ENCODE measurements around the gene IL13.

IL13 gene

DNA sequence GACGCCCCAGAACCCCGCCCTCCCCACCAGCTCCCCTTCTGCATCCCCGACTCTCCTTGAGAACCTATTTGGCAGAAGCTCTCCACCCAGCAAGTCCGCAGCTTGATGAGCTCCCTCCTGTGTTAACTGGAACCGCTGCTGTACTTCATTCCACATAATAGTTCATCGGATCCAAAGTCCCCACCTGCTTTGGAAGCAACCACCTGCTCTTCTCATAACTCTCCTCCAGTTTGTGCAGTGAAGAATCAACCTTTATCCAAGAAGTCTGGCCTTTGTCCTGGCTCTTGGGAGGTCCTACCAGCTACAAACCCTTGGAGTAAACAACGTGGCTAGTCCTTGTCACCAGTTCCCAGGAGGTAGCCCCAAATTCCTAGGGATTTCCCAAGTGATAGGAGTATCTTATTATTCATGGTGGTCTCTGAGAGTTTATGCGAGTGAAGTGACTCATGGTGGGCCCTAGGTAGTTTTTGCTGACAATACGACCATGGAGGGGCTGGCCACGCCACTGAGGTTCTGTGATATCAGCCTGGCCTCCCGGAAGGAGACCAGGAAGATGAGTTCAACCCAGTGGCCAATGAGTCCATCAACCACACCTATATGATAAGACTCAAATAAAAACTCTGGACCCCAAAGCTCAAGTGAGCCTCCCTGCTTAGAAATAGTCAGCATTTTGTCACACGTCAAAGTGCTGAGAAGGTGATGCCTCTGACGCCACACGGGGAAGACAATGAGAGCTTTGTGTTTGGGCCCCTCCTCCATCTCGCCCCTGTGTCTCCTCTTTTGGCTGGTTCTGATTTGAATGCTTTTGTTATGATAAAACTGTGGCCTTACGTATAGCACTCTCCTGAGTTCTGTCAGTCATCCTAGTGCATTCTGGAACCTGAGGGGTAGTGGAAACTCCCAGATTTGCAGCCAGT lies 12.3 kb downstream of the IL13 start:
- no peak for DNase-seq (ENCODE audit: low read depth)

DNA sequence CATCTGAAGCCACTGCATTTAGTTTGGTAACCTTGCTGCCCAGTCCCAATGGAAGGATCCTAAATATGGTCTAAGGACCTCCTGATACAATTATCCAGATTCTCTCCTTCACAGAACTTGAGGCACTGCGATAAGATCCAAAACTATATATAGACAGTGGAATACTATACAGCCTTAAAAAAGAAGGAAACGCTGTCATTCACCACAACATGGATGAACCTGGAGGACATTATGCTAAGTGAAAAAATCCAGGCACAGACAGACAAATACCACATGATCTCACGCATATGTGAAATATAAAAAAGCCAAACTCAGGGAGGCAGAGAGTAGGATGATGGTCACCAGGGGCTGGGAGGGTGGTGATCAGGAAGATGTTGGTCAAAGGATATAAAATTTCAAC lies 13.0 kb downstream of the IL13 start:
- DNase-seq (ENCODE audit: low read depth) = no peak

DNA sequence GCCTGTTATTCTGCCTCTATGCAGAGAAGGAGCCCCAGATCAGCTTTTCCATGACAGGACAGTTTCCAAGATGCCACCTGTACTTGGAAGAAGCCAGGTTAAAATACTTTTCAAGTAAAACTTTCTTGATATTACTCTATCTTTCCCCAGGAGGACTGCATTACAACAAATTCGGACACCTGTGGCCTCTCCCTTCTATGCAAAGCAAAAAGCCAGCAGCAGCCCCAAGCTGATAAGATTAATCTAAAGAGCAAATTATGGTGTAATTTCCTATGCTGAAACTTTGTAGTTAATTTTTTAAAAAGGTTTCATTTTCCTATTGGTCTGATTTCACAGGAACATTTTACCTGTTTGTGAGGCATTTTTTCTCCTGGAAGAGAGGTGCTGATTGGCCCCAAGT lies 15.5 kb downstream of the IL13 start:
- DNase-seq (ENCODE audit: low read depth) = no peak

DNA sequence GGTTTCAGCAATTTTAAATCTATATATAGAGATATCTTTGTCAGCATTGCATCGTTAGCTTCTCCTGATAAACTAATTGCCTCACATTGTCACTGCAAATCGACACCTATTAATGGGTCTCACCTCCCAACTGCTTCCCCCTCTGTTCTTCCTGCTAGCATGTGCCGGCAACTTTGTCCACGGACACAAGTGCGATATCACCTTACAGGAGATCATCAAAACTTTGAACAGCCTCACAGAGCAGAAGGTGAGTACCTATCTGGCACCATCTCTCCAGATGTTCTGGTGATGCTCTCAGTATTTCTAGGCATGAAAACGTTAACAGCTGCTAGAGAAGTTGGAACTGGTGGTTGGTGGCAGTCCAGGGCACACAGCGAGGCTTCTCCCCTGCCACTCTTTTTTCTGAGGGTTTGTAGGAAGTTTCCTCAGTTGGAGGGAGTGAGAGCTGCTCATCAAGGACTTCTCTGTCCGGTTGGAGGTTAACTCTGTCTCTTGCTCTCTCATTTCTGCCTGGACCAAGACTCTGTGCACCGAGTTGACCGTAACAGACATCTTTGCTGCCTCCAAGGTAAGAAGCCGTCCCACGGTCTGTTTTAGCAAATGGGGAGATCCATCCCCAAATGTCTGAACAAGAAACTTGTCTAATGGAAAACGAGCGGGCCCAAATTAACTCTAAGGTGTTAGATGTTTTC lies 16.1 kb downstream of the IL13 start, which contains the start of gene IL4:
IL4 (plus strand) TSS at position 51 of the 692 bp plus-strand sequence; CDS start at position 113, 62 bp downstream.
- no peak for DNase-seq (ENCODE audit: low read depth)

DNA sequence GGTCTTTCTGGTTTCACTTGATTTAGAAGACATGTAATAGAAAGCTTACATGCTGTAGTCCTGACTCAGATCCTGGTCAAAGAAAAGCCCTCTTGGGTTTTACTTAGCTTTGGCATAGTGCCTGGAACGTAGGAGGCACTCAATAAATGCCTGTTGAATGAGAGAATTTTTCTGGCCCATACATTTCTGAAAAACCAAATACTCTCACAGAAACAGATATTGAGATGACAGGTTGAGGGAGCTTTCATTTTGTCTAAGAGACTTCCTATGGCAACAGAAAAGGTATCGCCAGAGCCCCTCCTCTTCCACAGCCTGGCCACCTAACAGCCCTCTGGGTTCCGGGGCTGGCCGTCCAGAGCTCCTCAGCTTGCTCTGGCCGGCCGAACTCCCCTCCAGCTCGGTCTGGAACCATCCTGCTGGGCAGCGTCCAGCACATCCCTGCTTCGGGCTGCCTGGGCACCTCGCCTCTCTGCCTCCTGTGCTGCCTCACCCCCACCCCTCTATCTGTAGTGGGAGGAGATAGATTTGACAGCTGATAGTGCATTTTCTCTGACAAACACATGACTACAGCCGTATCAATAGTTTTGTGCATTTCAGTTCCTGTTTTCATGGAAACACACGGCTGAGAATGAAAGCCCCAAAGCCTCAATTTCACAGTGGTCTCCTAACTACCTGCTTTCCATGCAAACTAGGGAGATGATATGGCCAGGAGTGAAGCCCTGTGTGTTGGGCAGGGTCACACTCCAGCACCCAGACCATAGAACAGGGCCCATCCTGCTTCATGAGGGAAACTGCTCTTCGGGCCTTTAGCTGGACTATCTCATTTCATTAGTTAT lies 16.9 kb downstream of the IL13 start:
- no peak for DNase-seq (ENCODE audit: low read depth)

DNA sequence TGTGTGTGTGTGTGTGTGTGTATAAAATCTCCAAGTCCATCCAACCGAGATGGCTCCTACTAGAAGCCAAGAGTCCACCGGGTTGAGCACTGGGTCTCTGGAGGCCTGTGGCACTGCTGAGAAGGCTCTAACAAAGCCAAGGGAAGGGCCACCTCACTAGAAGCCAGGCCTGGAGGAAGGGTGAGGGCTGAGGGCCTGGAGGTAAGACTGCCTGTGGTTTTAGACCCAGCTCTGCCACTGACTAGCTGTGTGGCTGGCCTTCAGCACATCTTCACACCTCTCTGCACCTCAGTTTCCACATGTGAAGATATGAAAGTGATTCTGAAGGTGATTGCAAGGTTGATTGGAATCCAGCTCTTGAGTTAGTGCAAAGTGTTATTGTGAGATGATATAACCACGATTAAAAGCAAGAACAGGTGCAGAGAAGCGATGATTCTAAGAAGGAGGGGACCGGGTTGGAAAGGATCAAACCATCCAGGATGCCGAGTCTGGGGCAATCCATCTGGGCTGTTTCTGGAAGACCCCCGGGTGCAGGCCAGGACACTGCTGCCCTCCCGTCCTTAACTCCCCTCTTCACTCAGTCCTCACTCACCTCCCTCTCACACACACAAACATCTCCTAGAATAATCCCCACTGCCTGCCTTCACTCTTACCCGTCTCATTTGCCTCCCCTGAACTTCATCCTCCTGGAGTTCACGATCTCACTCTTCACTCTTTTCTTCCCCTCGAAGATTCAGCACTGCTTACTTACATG lies 18.1 kb downstream of the IL13 start:
- no peak for DNase-seq (ENCODE audit: low read depth)

DNA sequence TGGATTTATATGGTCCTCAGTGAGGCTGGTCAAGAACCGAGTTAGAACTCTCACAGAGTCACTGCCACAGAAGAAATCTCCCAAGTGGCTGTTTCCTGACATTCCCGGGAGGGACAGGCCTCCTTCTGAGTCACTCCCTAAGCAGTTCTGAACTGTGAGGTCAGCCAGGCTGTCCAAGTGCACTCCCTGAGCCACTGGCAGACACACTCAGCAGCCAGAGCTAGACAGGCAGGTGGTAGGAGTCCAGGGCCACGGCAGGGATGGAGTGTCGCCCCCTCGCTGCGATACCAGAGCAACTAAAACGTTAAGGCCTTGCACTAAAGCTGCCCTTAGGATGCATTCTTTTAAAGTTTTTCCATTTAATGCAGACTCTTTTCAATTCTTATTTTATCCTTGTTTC lies 19.2 kb downstream of the IL13 start:
- DNase-seq (ENCODE audit: low read depth) = no peak

DNA sequence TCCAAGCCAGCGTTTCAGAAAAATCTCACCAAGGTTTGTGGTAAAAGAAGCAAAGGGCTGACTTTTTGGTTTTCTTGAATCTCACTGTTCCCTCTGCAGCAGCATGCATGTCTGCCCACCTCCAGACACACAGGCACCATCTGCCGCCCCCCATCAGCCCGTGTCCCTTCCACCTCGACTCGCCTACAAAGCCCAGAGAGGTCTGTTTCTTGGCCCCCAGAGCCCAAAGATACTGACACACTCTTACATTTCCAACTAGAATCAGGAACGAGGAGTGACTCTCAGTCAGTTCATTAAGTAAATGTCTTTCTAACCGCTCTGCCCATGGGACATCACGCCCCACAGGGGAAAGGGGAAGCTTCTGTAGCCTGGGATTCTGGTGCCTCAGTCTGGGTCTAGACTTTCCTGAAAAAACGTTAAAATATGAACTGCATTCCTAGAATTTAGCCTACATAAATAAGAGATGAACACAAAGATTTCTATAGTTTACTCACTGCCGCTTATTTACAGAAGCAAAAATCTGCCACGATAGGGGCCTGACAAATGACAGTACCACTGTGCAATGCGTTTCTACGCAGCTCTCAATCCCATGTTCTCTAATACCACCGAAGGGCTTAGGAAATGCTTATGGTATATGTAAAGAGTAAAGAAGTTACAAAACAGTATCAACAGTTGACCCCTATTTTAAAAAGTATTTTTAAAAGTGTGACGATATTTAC lies 19.9 kb downstream of the IL13 start:
- DNase-seq (ENCODE audit: low read depth) = no peak

DNA sequence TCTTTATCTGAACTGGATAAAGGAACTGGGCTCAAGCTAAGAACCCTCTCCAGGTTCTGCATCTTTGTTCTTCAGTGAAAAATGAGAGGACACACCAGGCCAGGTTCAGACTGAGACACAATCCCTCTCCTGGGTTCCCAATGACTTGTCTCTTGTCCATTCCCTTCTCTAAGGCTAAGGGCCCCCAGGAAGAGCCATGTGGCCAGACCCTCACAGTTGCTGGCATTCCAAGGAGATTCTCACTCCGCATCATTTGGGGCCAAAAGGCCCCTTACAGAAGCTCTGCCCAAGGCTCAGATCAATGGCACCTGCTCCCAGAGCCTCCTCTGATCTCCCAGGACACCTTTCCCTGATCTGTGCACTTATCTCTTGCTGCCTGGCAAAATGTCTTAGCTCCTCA lies 20.8 kb downstream of the IL13 start:
- DNase-seq (ENCODE audit: low read depth) = no peak

DNA sequence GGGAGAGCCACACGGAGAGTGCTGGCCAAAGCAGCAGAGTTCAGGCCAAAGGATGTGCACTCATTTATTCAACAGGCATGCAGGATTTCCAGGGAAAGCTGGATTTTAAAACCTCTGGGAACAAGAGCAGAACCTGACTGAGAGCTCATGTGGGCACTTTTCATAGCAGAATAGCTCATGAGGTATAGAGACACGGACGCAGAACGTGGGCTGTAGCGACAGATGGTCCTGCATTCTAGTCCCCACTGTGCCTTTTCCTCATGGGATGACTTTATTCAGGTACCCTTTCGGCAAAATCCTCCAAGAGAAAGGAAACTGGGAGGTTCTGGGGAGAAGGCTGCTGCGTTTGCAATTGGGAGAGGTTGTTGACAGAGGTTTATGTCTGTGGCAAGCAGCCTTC lies 21.2 kb downstream of the IL13 start:
- DNase-seq (ENCODE audit: low read depth) = no peak

DNA sequence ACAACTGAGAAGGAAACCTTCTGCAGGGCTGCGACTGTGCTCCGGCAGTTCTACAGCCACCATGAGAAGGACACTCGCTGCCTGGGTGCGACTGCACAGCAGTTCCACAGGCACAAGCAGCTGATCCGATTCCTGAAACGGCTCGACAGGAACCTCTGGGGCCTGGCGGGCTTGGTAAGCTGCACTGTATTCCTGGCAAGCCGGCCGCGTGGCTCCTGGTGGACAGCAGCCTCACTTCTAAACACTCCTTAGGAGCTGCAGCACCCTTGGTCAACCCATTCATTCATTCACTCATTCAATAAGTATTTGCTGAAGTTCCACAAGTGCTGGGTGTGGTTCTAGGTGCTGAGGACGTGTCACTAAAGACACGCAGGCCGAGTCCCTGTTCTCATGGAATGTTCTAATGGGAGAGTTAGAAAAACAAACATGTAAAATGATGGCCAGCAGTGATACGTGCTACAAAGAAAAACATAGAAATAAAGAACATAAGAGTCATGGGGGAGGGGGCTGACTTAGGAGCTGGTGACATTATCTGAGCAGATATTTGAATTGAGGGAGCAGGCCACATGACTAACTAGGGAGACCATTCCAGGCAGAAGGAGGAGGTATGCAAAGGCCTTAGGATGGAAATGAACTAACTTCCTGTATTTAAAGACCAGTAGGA lies 21.9 kb downstream of the IL13 start:
- no peak for DNase-seq (ENCODE audit: low read depth)

DNA sequence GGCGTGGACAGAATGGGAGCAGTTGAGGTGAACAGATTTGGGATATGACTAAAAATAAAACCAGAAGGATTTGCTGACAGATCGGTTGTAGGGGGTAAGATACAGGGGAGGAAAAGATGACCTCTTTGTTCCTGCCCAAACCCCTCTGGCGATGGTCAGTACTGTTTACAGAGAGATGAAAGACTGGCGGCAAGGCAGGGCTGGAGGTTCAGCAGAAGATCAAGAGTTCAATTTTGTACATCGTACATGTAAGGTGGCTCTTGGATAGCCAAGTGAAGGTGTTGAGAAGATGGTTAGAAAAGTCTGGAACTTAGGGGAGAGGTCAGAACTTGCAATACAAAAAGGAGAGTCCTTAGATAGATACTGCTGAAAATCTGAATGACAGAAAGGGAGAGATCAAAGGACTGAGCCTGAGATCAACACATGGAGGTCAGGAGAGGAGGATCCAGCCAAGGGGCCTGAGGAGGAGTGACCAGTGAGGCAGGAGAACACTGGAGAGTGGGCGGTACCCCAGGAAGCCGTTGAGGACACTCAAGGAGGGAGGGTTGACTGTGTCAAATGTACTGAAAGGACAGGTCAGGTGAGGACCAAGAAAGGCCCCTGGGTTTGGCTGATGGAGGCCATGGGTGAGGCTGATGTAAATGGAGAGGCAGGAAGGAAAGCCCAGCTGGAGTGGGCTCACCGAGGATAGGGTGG lies 23.0 kb downstream of the IL13 start:
- DNase-seq (ENCODE audit: low read depth) = no peak

DNA sequence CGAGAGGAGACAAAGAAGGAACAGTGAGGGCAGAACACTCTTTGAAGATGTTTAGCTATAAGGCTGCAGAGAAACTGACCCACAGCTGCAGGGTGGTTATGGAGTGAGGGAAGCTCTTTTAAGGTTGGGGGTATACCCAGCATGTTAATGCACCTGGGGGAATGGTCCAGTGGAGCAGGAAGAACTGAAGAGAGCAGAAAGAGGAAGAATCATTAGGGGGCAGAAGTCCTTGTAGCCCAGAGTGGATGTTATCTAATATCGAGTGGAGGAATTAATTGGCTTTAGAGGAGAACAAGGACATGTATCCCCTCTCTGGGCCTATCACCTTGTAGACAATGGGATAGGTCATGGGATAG lies 23.5 kb downstream of the IL13 start:
- no peak for DNase-seq (ENCODE audit: low read depth)

DNA sequence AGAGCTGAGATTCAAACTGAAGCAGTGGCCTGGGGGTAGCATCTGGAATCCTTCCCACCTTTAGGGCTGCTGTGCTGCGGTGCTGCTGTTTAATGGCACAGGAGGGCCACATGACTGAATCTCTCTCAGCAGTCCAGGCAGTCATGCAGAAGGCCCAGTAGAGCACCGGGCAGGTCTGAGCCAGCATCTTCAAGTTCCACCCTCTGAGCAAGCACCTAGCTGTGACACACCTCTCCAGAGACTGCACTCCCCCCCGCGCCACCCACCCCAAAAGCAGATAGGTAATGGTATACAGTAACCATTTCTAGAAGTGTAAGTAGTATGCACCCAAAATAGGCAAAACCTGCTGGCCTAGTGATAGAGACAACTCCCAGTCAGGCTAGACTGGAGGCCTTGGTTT lies 24.0 kb downstream of the IL13 start:
- no peak for DNase-seq (ENCODE audit: low read depth)

DNA sequence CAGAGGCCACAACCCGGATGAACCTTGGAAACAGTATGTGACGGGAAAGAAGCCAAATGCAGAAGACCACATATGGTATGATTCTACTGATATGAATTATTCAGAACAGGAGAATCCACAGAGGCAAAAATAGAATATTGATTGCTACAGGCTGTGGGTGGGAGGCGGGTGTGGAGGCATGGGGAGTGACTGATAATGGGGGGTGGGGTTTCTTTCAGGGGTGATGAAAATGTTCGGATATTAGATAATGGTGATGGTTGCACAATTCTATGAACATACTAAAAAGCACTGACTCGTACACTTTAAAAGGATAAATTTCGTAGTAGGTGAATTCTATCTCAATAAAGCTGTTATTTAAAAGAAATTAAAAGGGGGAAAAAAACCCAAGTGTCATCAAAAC lies 26.5 kb downstream of the IL13 start:
- DNase-seq (ENCODE audit: low read depth) = no peak

DNA sequence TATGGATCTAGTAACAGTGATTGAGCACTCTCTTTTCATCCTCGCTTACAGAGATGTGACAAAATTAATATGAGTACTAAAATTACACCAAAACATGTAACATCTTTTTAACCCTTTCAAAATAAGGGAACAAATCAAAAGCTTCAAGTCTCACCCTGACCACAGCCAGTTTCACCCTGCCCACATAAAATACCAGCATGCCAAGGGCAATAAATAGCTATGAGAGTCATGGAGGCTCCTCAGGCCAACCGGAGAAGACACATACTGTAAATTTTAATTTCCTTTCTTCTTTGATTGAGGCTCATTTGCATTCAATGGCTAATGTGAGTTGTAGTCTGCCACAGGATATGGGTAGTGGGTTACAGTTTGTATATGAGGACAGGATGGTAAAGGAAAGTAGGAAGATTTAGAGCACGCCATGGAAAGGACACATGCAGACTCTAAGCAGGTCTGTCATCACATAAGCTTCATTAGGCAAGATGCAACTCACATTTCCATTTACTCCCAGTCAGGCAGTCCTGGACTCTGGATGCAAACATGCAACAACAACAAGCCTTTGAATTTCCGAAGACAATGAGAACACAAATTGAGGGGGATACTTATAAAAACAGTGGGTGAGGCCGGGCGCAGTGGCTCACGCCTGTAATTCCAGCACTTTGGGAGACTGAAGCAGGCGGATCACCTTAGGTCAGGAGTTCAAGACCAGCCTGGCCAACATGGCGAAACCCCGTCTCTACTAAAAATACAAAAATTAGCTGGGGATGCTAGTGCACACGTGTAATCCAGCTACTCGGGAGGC lies 27.1 kb downstream of the IL13 start:
- DNase-seq (ENCODE audit: low read depth) = no peak

DNA sequence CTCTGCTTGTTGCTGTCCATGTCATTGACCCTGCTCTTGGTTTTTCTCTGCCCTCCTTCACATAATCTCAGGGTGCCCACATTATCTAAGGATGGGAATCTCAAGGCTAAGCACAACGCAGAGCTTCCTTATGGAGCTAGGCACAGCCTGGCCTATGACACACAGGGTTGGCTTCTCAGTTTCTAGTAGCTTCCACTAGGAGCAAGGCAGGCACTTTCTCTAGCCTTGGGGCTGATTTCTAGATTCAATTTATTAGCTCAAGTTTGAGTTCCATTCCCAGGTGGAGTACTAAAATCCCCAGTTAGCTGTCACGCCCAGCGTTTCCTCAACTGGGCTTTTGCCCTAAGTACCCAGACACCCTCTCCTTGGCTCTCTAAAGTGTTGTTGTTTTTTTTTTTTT lies 28.2 kb downstream of the IL13 start:
- no peak for DNase-seq (ENCODE audit: low read depth)

DNA sequence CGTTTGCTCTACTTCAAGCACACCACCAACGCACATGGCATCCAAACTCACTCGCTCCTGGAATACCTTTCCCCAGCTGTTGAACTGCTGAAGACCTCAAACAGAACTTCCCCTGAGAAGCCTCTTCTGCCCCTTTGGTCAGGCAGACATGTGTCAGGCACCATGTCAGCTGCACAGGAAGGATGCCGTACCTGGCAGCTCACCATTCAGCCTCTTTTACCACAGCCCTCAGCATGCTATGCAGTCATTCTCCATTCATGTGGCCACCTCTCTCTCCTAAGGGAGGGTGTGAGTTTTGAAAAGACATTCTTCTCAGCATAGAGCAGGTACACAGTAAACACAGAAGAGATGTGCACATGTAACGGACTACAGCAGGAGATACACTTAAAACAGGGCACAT lies 30.0 kb downstream of the IL13 start:
- no peak for DNase-seq (ENCODE audit: low read depth)
